Posterior vena cava (tissue), 2 donors: ENCODE measurements around the gene KRT20. TPM values are rescaled to one million over a fixed set of nuclear protein-coding genes. Genes with fewer than 3 reads are reported as not detected.

Experiments
- DNase-seq: peaks from one replicate; pipeline ENCODE4 v3.0.0-alpha.2; 2020; ENCODE audit warnings: low spot score
- intact Hi-C, 2 donors: fragments of 100-400 bp; cut with DNase I; formaldehyde crosslinking; loops; one replicate each; pipeline versions ENCODE4 v1.14.1 to v1.14.2; 2022 to 2023
- total RNA-seq, 2 donors: library from RNA; stranded (reverse); fragmentation: NEBNext Ultra II Directional; extraction: Animal tissue kit (Norgen Biotek cat#: 25700); gene quantifications; one replicate each; pipeline ENCODE4 v1.2.1, GENCODE V29; 2021
- donor health status: DM: yes; HTN: yes; CAD: no.
- donor health status: DM: yes; HTN: yes; CAD: no.

KRT20 gene
- total RNA-seq, 2 donors from 2014 or later, result not detected

DNA sequence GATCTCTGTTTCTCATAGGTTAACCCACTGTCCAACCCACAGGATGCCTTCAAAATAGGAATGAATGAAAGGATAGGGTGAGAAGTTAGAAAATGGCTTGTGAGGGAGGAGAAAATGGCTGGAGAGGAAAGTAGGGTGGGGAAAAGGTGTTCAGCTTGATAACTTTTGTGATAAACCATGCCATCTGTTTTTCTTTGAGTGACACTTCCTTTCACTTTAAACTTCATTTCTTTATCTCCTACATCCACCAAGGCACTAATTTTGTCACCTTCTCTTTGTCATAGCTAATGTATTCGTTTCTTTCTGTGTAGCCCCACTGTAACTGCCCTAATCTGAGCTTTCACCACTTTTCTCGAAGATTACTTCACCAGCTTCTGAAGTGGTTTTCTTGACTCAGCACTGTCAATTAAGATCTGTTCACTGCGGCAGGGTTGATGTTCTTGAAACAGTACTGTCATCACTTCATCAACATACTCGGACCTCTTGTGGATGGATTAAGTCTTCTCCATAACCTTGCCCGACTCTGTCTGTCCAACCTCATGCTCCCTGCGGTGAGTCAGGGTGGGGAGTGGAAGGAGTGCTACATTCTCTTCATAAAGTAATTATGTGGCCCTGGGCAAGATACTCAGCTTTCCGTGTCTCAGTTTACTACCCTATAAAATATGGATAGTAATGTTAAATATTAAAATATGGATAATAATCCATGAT lies 57.1 kb downstream of the KRT20 start:
- intact Hi-C loops, result no loop called here
- DNase-seq, result no peak

Other genes with a start within 250 kb of the KRT20 start
- gene SMARCE1, start 237.4 kb downstream of the KRT20 start, total RNA-seq, result 100 to 1,000 TPM in 1 of 2 donors, 10 to 100 TPM in 1; 80.7 to 101 TPM
- gene KRT222, start 220.1 kb downstream of the KRT20 start, total RNA-seq, result 1 to 10 TPM; 1.1 to 7.7 TPM
- not detected for gene KRT24, start 181.5 kb downstream of the KRT20 start, total RNA-seq
- gene KRT25, start 129.9 kb downstream of the KRT20 start, total RNA-seq, result not detected
- not detected for gene KRT26, start 113.0 kb downstream of the KRT20 start, total RNA-seq
- under 1 TPM in 1 of 2 donors, not detected in 1; 0.42 TPM for gene KRT27, start 102.7 kb downstream of the KRT20 start, total RNA-seq
- gene KRT28, start 85.3 kb downstream of the KRT20 start, total RNA-seq, result not detected
- 10 to 100 TPM; 36.9 to 44.9 TPM for gene KRT10, start 62.6 kb downstream of the KRT20 start, total RNA-seq
- gene KRT12, start 18.0 kb downstream of the KRT20 start, total RNA-seq, result not detected
- gene KRT23, start 52.4 kb upstream of the KRT20 start, total RNA-seq, result under 1 TPM; 0.24 to 0.37 TPM
- gene KRT39, start 81.7 kb upstream of the KRT20 start, total RNA-seq, result not detected
- gene KRT40, start 99.1 kb upstream of the KRT20 start, total RNA-seq, result not detected
- not detected for gene KRTAP3-3, start 108.9 kb upstream of the KRT20 start, total RNA-seq
- gene KRTAP3-2, start 114.7 kb upstream of the KRT20 start, total RNA-seq, result not detected
- not detected for gene KRTAP3-1, start 123.9 kb upstream of the KRT20 start, total RNA-seq
- not detected for gene KRTAP1-5, start 142.0 kb upstream of the KRT20 start, total RNA-seq
- not detected for gene KRTAP1-4, start 145.0 kb upstream of the KRT20 start, total RNA-seq
- gene KRTAP1-3, start 149.6 kb upstream of the KRT20 start, total RNA-seq, result not detected
- not detected for gene KRTAP1-1, start 156.2 kb upstream of the KRT20 start, total RNA-seq
- not detected for gene KRTAP2-1, start 162.1 kb upstream of the KRT20 start, total RNA-seq
- not detected for gene KRTAP2-2, start 170.0 kb upstream of the KRT20 start, total RNA-seq
- gene KRTAP2-3, start 174.9 kb upstream of the KRT20 start, total RNA-seq, result not detected
- gene KRTAP2-4, start 180.6 kb upstream of the KRT20 start, total RNA-seq, result not detected
- not detected for gene KRTAP4-7, start 198.9 kb upstream of the KRT20 start, total RNA-seq
- gene KRTAP4-8, start 212.9 kb upstream of the KRT20 start, total RNA-seq, result not detected
- gene KRTAP4-16, start 217.0 kb upstream of the KRT20 start, total RNA-seq, result not detected
- not detected for gene KRTAP4-9, start 220.1 kb upstream of the KRT20 start, total RNA-seq
- gene KRTAP4-11, start 233.1 kb upstream of the KRT20 start, total RNA-seq, result not detected
- gene KRTAP4-12, start 238.9 kb upstream of the KRT20 start, total RNA-seq, result not detected